NCI-H82 treated with DMSO at 0.1 percent for 48 hours (cell line): ENCODE results near the gene PURB.
A peak's percentile ranks its signal among the peaks of the same experiment; 100 is the strongest.
"Not testable (repeated sequence)": the region's sequence is repeated elsewhere in the genome, so short reads cannot be mapped to it uniquely, and the experiment has no call there.

Experiments used
- DNase-seq: peaks from one replicate; lab custom pipeline; 2025; ENCODE audit not compliant: unreplicated experiment; lab: John Stamatoyannopoulos, UW

The PURB gene

DNA sequence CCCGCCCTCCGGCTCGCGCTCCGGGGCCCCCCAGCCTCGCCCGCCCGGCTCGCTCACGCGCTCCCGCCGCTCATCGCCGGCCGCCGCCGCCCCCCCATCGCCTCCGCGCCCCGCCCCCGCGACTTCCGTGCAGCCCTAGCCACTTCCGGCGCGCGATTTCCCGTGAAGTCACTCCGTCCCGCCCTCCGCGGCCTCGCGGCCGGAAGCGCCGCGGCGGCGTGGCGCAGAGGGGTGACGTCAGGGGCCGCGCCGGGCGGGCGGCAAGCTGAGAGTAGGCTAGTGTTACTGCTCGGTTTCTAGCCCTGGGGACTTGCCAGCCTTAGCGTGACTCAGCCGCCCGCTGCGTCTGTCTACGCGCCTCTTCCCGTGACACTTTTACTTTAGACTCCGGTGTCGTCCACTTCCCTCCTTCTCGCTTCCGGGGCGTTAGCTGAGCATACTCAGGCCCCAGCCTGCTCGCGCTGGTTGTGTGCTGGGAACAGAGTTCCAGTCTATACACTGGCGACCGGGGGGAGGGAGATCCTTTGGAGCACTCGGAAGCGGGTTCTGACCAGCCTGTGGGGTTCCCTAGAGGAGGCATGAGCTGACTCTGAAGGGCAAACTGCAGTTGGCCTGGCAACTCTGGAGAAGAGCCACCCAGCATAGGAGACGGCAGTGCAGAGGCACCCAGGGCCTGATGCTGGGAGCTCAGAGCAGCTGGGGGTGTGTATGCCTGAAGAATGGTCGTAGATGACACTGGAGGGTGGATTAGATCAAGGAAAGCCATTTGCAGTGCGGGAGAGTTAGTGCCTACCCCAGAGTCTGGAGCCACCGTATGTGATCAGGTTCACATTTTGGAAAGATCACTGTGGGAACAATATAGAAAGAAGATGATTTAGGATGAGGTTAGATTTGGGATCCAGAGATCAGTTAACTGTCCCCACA lies at the start of gene PURB:
Gene PURB (minus strand): TSS at position 137 of the 924 bp plus-strand sequence. CDS start 182 bp downstream, outside the sequence.
- peak; percentile 80 for DNase-seq

DNA sequence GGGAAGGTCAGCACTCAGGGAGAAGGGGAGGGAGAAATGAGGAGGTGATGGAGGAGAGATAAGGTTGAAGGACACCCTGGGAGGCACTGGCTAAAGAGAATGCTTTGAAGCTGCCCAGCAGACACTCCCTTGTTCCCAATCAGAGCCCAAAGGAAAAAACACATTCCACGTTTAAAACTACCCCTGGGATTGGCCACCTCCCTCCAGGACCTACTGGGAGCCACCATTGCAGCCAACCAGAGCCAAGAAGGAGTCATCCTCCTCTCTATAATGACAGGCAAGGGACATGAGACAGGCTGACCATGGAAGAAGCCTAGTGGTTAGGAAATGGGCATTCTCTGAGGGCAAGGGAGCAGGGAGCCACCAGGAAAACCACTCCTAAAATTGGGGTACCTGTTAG lies 49.7 kb upstream of the PURB start:
- DNase-seq: no peak

DNA sequence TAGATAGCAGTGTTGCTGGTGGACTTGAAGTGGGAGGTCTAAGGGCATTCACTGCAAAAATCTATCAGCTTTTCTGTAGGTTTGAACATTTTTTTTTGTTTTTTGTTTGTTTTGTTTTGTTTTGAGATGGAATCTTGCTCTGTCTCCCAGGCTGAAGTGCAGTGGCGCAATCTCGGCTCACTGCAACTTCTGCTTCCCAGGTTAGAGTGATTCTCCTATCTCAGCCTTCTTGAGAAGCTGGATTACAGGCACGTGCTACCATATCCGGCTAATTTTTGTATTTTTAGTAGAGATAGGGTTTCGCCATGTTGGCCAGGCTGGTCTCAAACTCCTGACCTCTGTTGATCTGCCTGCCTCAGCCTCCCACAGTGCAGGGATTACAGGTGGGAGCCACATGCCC lies 49.2 kb upstream of the PURB start:
- not testable (repeated sequence) for DNase-seq

DNA sequence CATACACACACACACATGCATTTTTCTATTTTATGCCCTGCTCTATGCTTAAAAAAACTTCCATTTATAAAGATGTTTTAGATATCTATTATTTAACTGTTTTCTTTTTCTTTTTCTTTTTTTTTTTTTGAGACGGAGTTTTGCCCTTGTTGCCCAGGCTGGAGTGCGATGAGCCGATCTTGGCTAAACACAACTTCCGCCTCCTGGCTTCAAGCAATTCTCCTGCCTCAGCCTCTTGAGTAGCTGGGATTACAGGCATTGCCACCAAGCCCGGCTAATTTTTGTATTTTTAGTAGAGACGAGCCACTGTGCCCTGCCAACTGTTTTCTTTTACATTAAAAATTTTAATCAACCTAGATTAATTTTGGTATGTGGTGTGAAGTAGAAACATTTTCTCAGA lies 45.6 kb upstream of the PURB start:
- no peak for DNase-seq

DNA sequence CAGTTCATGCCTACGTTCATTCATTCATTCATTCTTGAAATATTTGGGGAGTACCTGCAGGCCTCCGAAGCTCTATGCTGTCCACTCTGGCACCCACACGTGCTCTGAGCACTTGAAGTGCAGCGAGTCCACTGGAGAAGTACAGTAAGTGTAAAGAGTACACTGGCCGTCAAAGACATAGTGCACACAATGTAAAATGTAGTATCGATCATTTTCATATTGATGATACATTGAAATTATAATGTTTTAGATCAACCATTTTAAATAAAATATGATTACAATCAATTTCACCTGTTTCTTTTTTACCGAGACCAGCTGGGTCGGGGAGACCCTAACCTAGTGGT lies 37.0 kb upstream of the PURB start:
- DNase-seq: no peak

DNA sequence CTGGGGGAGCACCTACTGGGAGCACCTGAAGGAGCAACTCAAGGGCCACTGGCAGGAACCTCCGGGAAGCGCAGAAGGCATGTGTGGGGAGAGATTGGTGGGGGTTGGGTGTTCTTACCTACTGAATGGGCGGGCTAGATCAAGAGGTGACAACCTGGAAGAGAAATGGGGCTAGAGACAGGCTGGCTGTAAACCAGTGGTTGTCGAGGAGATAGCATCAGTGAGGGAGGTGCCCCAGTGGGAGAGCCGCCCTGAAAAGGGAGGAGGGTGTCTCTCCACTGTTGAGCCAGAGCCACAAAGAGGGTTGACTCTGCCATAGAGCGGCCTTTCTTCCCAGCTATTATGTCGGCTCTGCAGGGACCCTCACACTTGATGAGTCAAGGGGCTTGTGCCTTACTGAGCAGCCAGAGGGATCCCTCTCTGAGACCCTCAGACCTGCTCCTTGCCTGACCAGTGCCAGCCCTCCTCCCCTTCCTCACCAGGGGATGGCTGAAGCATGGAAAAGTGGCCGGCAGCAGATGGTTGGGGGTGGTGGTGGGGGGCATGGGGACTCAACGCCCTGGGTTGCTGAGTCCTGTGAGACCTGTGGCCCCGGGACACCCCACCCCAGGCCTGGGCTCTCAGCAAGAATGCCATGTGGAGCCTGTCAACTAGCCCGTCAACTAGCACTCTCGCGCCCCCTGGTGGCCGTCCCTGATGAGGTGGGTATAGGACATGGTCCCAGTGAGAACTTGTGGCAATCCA lies 36.4 kb upstream of the PURB start:
- peak; percentile 42 for DNase-seq

DNA sequence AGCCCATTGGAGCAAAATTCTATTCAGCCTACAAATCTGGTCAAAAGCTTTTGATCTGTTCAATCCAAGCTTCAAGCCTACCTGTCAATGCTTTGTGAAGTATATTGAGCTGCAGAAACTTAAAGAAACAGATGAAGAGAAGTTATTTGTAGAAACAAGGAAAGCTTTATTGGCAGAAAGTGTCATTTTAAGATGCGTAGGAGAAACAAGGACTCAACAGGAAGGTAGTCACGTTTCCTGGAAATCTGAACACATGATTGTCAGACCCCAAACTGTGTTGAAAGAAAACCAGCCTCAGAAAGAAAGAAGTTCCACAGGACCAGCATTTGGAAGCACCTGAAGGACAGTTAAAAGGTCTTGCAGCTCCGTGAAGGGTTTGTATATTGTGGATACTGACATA lies 34.8 kb upstream of the PURB start:
- DNase-seq: no peak

DNA sequence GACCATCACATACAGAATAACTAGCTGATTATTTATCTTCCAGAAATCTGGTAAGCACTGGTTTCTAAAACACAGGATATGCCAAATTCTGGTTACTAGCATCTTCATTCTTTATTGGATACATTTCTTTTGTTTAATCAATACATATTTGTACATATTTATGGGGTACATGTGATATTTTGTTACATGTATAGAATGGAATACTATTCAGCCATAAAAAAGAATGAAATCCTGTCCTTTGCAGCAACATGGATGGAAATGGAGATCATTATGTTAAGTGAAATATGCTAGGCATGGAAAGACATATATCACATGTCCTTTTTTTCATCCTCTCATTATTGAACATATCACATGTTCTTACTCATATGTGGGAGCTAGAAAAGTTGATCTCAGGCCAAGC lies 32.7 kb upstream of the PURB start:
- DNase-seq: no peak

DNA sequence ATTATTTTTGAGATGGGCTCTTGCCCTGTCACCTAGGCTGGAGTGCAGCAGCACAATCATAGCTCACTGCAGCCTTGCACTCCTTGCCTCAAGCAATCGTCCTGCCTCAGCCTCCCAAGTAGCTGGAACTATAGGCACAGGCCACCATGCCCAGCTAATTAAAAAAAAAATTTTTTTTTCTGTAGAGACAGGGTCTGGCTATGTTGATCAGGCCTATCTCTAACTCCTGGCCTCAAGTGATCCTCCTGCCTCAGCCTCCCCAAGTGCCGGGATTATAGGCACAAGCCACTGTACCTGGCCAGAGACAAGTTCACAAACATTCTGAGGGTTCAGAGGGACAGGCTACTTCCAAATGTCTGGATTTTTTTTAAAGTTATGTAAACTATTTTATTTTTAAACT lies 32.1 kb upstream of the PURB start:
- DNase-seq: no peak

DNA sequence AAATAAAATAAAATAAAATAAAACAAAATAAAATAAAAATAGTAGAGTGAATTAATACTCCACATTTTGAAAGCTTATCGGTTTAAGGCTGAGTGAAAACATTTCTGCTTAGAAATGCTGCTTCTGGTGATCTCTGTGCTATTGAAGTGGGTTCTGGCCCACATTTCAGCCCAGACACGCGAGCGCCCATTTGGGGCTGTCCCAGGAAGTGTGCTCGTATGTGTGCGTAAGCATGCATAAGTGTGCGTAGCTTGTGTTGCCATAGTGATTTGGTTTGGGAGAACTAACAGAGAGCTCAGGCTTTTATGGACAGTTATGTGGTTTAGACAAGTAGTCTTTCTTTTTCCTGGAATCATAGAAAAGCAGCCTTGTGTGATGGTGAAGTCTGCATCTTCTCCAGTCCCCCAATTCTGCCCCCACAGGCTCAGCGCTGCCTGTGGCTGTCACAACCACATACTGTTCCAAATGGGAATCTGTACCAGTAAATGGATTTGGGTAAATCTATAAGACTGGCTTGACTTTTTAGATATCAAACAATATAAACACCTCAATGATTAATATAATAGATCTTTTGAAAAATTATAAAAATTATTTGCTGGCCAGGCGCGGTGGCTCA lies 29.8 kb upstream of the PURB start:
- no peak for DNase-seq

DNA sequence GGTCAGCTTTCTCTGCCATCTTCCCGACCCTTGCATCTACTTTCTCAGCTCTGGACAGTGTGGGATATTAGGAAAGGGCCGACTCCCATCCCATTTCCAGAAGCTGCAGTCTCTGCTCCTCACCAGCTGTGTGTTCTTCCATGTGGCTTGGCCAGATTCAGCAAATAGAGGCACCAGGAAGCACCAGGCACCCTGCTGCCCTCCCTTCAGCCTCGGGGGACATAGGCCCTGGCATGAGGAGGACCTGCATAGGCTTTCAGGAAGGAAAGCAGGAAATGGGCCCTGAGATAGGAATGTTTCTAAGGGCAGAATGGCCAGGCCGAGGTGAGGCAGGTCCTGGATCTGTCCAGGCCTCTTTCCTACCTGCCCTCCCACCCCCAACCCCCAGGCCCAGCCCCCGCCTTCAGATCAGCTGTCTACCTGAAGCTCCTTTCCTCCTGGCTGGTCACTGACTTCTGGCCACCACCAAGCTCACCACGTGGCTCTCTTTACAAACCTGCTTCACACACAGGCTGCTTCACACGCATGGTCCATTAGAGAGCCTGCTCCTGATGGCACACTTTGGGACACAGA lies 27.5 kb upstream of the PURB start:
- no peak for DNase-seq

DNA sequence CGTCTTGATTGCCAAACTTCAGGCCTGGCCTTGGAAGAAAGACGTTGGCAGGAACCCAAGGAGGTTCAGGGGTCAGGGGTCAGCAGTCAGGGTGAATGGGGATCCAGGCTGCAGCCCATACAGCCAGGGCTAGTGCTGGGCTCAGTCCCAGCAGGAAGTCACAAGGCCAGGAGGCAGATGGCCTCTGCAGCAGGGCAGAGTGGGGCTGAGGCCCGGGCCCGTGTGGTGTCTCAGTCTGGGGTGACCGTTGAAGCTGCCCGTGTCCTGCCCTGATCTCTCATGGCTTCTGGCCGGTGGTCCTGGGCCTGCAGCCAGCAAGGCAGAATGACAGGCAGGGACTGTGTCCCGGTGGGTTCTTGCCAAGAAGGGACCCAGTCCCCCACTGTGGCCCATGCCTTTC lies 26.6 kb upstream of the PURB start:
- DNase-seq: no peak

DNA sequence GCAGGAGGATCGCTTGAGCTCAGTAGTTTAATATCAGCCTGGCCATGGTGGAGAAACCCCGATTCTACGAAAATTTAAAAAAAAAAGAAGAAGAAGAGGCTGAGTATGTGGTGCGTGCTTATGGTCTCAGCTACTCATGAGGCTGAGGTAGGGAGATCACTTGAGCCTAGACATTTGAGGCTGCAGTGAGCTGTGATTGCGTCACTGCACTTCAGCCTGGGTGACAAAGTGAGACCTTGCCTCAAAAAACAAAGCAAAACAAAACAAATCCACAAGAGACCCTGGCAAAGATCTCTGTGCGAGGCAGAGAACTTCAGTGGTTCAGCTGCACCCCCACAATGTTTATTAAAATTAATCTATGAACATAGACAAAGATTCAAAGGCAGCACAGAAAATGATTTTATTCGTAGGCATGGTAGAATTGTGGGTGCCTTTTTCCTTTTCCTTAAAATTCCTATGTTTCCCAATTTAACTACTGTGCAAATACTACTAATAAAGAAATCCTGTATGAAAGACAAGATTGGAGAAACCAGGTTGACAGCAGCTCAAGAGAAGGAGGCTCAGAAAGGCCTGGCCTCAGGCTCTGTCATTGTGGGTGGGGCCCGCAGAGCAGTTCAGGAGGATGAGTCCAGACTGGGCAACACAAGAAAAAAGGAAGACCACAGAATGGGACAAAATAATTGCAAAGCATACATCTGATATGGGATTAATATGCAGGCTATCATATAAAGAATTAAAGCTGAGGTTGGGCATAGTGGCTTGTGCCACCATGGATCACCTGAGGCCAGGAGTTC lies 24.5 kb upstream of the PURB start:
- DNase-seq: no peak

DNA sequence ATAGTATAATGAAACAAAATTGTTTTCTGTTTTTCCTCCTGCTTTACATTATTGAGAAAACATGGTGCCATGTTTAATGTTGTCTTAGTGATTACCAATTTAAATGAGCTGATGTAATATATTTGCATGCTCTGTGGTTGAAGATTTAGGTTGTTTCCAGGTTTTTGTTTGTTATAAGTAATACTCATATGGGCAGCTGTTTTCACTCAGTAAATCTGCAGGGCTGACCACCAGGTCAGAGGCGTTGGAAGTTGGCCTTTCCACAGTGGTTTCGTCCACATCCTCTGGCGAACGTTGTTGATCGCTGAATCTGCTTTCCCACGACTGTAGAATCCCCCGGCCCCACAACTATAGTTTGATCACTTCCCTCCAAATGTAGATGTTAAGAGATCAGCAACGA lies 21.6 kb upstream of the PURB start:
- no peak for DNase-seq

DNA sequence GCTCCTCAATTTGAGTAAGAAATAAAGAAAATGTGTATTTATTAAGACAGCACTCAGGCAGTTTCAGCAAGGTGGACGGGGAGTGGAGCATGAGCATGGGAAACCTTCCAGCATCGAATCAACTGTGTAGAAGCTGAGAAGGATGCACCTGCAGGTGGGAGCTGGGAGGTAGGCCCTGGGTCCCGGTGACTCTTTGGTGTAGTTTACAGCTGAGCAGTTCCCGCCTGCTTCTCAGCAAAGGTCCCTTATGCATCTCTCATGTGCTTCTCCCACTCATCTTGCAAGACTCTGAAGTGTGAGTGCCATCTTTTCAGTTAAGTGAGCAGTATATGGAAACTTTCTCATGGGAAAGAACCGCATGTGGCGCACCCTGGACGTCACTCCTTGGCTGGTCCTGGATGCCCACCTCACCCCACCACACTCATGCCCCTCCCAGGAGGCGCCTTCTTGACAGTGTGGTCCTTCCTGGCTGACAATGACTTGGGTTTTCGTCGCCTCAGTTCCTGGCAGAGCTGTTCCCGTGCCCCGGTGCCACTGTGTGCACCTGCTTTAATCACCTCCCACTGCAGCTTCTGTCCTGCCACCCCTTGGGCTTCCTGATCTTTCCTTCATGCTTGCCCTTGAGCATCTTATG lies 19.8 kb upstream of the PURB start:
- DNase-seq: no peak

DNA sequence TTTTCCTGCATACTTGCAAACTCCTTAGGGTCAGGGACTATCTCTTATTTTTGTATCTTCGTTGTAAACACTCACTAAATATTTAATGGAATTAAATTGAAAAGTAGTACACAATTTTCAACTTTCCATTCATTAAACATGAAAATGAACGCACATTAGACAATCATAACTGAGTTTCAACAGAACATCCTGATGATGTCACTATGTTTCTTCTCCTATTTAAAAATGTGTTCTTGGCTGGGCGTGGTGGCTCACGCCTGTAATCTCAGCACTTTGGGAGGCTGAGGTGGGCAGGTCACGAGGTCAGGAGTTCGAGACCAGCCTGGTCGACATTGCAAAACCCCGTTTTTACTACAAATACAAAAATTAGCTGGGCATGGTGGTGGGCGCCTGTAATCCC lies 14.1 kb upstream of the PURB start:
- no peak for DNase-seq

DNA sequence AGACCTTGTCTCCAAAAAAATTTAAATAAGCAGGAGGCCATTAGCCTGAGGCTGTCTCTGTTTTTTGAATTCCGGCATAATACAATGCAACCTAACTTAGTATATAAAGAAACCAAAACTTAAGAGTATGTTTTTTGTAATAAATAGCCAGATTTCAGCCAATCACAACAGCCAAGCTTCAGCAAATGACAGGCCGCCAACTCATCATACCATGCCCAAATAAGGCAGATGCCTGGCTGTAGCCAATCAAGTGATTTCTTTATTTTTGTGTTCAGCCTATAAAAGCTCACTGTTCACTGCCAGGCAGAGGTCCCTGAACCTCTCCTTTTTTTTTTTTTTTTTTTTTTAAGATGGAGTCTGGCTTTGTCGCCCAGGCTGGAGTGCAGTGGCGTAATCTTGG lies 12.7 kb upstream of the PURB start:
- no peak for DNase-seq

DNA sequence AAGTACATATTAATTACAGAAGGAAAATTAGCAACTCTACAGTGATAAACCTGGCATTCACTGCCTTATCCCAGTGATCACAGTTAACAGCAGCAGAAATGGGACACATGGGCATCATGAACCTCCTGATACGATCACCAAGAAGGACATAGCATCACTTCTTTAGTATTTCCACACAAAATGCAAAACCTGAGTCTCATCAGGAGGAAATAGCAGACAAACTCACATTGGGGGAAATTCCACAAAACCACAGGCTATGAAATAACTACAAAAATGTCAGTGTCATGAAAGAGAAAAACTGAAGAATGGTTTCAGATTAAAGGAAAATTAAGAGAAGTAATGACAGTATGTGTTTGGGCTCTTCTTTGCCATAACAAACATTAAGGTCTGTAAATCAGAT lies 12.0 kb upstream of the PURB start:
- DNase-seq: no peak

DNA sequence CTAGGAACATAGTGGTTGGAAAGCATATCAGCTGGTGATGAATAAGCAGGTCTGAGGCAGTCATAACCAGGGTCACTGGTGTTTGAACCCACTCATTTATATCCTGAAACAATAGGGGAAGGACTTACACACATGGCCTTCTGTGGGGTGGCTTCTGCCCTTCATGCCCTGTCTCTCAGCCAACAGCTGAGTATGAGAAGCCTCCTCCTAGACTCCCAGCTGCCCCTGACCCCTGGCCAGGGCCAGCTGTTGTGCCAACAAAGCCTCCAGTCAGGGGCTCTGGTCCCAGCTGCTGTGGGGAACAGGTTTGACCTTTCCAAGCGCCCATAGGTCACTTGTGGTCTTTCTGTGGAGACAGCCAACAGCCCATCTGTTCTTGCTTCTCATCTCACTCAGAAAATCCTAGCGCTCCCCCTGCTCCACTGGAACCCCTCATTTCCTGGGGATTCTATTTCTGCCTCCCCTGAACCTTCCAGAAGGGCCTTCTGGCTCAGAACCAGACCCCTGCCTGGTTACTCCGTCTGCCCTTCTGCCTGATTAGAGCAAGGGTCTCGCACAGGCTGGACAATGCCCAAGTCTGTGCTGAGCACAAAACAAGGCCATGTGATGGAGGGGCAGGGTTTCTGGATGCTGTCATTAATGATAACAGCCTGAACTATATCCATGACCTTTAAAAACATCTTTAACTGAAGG lies 9.7 kb upstream of the PURB start:
- DNase-seq: no peak

DNA sequence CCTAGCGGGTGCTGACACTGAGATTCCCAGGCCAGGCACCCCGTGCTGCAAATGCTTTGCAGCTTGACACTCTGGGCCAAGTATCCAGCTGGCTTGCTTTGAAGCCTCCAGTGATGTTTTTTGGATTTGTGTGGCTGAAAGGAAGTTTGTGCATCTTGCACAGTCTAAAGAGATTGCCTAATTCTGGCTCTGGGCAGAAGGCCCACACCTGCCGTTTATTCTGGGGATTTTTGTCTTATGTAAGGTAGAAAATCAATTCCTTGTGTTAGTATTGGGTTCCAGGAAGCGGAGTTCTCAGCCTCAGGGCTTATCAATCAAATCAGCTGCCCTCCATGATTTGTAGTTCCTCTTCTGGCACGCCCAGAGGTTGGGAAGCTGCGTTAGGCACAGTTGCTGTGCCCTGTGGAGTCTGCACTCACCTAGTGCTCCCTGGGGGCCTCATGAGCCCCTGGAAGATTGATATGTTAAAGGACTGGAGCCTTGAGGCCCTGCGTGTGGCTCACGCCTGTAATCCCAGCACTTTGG lies 8.4 kb upstream of the PURB start:
- DNase-seq: no peak
